Lung (tissue), 12 donors: ENCODE data around the gene ATG4B. TPM values are rescaled to one million over a fixed set of nuclear protein-coding genes. Genes with fewer than 3 reads are reported as not detected.

ENCODE experiments used
- ATAC-seq: fragments of 200-7000 bp; cut with Tn5 transposase; one replicate; pipeline ENCODE4 v1.9.1; 2020; ENCODE audit warnings: moderate number of reproducible peaks; ENCODE audit not compliant: insufficient read depth, low FRiP score
- DNase-seq, 3 donors: peaks; one replicate each; pipeline ENCODE4 v3.0.0-alpha.2; 2013 to 2017
- H3K27ac ChIP-seq, 2 donors: one replicate each; pipeline ENCODE4 v1.5.1; 2013; ENCODE audit warnings: mild to moderate bottlenecking in 2 of 2, moderate library complexity in 2 of 2, control low read depth in 1 of 2, inconsistent platforms in 1 of 2, low read depth in 1 of 2, low read length in 1 of 2
- H3K27me3 ChIP-seq, 3 donors: one replicate each; pipeline ENCODE4 v1.5.1; 2013; ENCODE audit warnings: low read length in 2 of 3; ENCODE audit not compliant: control insufficient read depth in 3 of 3, insufficient read depth in 3 of 3
- H3K36me3 ChIP-seq, 4 donors: one replicate each; pipeline ENCODE4 v1.5.1; 2013; ENCODE audit warnings: low read length in 4 of 4, mild to moderate bottlenecking in 1 of 4, moderate library complexity in 1 of 4; ENCODE audit not compliant: control insufficient read depth in 4 of 4, insufficient read depth in 4 of 4
- H3K4me1 ChIP-seq, 5 donors: one replicate each; pipeline ENCODE4 v1.5.1; 2013; ENCODE audit warnings: low read length in 5 of 5, mild to moderate bottlenecking in 2 of 5, moderate library complexity in 1 of 5; ENCODE audit not compliant: control insufficient read depth in 5 of 5, insufficient read depth in 5 of 5
- H3K4me3 ChIP-seq: one replicate; pipeline ENCODE4 v1.5.1; 2013; ENCODE audit warnings: mild to moderate bottlenecking, control low read depth, moderate library complexity
- H3K9ac ChIP-seq, 2 donors: one replicate each; pipeline ENCODE4 v1.5.1; 2013; ENCODE audit warnings: low read length in 2 of 2, control low read depth in 1 of 2; ENCODE audit not compliant: insufficient read depth in 1 of 2
- H3K9me3 ChIP-seq, 4 donors: one replicate each; pipeline ENCODE4 v1.5.1; 2013; ENCODE audit warnings: low read length in 3 of 4, mild to moderate bottlenecking in 1 of 4, moderate library complexity in 1 of 4; ENCODE audit not compliant: control insufficient read depth in 4 of 4, insufficient read depth in 3 of 4
- CTCF ChIP-seq: IDR thresholded peaks from 2 replicates; pipeline ENCODE4 v1.5.1; 2012; ENCODE audit warnings: mild to moderate bottlenecking; ENCODE audit errors: control extremely low read depth, extremely low read depth
- WGBS, 2 donors: extraction: QIAGEN DNeasy Blood & Tissue Kit; methylation state at CpG; one replicate each; pipeline ENCODE4 v1.1.7; 2013; 5-methylcytosine and 5-hydroxymethylcytosine counted together
- polyA plus RNA-seq, 2 donors: library from polyadenylated mRNA; stranded (reverse); fragments of 200-250 nt; gene quantifications; one replicate each; pipeline ENCODE4 v1.2.1, GENCODE V29; 2013
- total RNA-seq, 2 donors: library from RNA; depleted of rRNA in 1 of 2; stranded (reverse); fragments of >200 nt in 1 of 2; gene quantifications; one replicate each; pipeline ENCODE4 v1.2.1, GENCODE V29; 2014 to 2021
- donor health status: control.
- donor health status: control.
- donor health status: Bipolar disorder and iron deficiency.
- donor health status: healthy.
- donor health status: DM: yes; HTN: yes; CAD: no.

The ATG4B gene
- total and polyA plus RNA-seq, 4 donors: 45.1 to 74.9 (median 62.0) TPM

GRCh38 chr2:241638940-241639339 is 1.4 kb downstream of the ATG4B start:
- ATAC-seq: no peak
- no peak for DNase-seq
- Histone ChIP-seq H3K9me3 (no peaks in the 10 kb centered on the region), H3K9ac (no peak overlapping the region), H3K4me3 (no peak overlapping the region), H3K27me3 (no peaks in the 10 kb centered on the region), H3K4me1 (peaks cover 6 to 26% (median 16%) of the 10 kb centered on the region in 5 donors), H3K36me3 (peaks cover 0 to 13% (median 4%) of the 10 kb centered on the region in 4 donors), H3K27ac (no peak overlapping the region)
- 96 to 97% methylated on average over 14 of the region's 14 CpGs for WGBS, 2 donors
- no peak for TF ChIP-seq CTCF

GRCh38 chr2:241639385-241639784 is 1.9 kb downstream of the ATG4B start:
- Histone ChIP-seq H3K27me3 (no peaks in the 10 kb centered on the region), H3K27ac (no peak overlapping the region), H3K4me3 (no peak overlapping the region), H3K9ac (no peak overlapping the region), H3K36me3 (peaks cover 0 to 10% (median 4%) of the 10 kb centered on the region in 4 donors), H3K9me3 (no peaks in the 10 kb centered on the region), H3K4me1 (peaks cover 6 to 26% (median 15%) of the 10 kb centered on the region in 5 donors)
- 96 to 97% methylated on average over 7 of the region's 7 CpGs for WGBS, 2 donors
- ATAC-seq (no peak), DNase-seq (no peak)
- no peak for TF ChIP-seq CTCF

GRCh38 chr2:241640165-241640795 is 2.8 kb downstream of the ATG4B start:
- no peaks in the 10 kb centered on the region for H3K9me3 ChIP-seq
- peaks cover 6 to 20% (median 12%) of the 10 kb centered on the region in 5 donors for H3K4me1 ChIP-seq
- no peak overlapping the region for H3K4me3 ChIP-seq
- no peak for DNase-seq
- WGBS, 2 donors: 88 to 95% methylated on average over 8 of the region's 8 CpGs
- peaks cover 0 to 7% (median 5%) of the 10 kb centered on the region in 4 donors for H3K36me3 ChIP-seq
- TF ChIP-seq CTCF: no peak
- no peaks in the 10 kb centered on the region for H3K27me3 ChIP-seq
- no peak overlapping the region for H3K9ac ChIP-seq
- no peak for ATAC-seq
- H3K27ac ChIP-seq: no peak overlapping the region

GRCh38 chr2:241641631-241642030 is 4.1 kb downstream of the ATG4B start:
- no peak for DNase-seq
- Histone ChIP-seq H3K4me3 (no peak overlapping the region), H3K27me3 (no peaks in the 10 kb centered on the region), H3K4me1 (peaks cover 0 to 18% (median 11%) of the 10 kb centered on the region in 5 donors), H3K36me3 (peaks cover 0 to 7% (median 5%) of the 10 kb centered on the region in 4 donors), H3K9me3 (no peaks in the 10 kb centered on the region), H3K27ac (no peak overlapping the region), H3K9ac (no peak overlapping the region)
- WGBS, 2 donors: 64 to 65% methylated on average over 2 of the region's 2 CpGs
- ATAC-seq: no peak
- no peak for TF ChIP-seq CTCF
